ENCODE results near the gene KCNMB3.
"Not testable (repeated sequence)": the region's sequence is repeated elsewhere in the genome, so short reads cannot be mapped to it uniquely, and the experiment has no call there.

The KCNMB3 gene

DNA sequence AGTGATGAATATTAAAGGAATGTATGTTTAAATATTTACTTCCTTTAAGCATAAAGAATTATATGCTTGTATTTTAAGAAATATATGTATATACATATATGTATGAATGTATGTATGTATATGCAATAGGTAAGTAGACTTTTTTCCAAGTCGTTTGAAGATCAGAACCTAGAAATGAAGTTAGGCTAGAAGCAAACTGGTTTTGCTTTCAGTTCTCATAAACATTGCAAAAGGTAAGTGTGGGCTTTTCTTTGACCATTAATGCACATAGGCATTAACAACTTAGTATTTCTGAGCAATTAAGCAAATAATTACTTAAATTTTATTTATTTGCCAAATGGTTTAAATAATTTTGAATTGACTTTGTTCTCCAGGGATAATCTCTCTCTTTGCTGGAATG lies 10.6 kb downstream of the KCNMB3 start:
- not testable (repeated sequence) for H3K4me1 ChIP-seq (ENCODE audit: control insufficient read depth, insufficient read depth, low read length, unreplicated experiment); H3K36me3 ChIP-seq (ENCODE audit: insufficient read depth, low read length); H3K79me2 ChIP-seq (ENCODE audit: control insufficient read depth, insufficient read depth, low read length, unreplicated experiment); H2AFZ ChIP-seq (ENCODE audit: low read length, unreplicated experiment); H3K4me3 ChIP-seq (ENCODE audit: low read depth, low read length); H3K27ac ChIP-seq (ENCODE audit: low read depth, low read length); H3K27me3 ChIP-seq (ENCODE audit: insufficient read depth, low read length)

DNA sequence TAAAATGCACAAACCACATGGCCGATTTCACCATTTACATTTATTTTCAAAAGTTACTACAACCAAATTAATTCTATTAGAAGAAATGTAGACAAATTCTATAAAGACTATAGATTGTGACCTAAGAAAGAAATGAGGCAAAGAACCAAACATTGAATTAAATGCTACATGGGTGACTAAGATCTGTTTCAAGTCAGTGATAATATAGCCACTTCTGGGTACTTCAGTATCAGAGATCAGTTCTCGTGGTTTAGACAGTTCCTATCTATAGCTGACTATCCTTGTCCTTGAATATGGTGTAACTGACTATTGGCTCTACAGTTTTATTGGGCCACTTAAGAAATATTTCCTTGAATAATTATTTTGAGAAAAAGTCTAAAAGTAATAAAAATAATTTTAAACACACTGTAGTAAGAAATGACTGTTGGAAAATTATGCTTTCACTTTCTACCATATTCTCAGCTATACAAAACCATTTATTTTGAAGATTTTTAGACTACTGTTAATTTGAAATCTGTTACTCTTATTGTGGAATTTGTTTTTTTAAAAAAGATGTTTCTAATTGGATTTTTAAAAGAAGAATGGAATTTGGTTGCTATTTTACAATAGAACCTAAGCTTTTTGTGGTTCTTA lies 14.1 kb downstream of the KCNMB3 start:
- Histone ChIP-seq H3K4me1 (ENCODE audit: control insufficient read depth, insufficient read depth, low read length, unreplicated experiment) (no peaks in the 10 kb centered on the region), H3K36me3 (ENCODE audit: insufficient read depth, low read length) (0 out of 2 replicates have a peak, but pooled peaks cover 5% of the 10 kb centered on the region), H2AFZ (ENCODE audit: low read length, unreplicated experiment) (no peak overlapping the region), H3K27ac (ENCODE audit: low read depth, low read length) (no peak overlapping the region), H3K79me2 (ENCODE audit: control insufficient read depth, insufficient read depth, low read length, unreplicated experiment) (no peaks in the 10 kb centered on the region), H3K4me3 (ENCODE audit: low read depth, low read length) (no peak overlapping the region), H3K27me3 (ENCODE audit: insufficient read depth, low read length) (no peaks in the 10 kb centered on the region)

DNA sequence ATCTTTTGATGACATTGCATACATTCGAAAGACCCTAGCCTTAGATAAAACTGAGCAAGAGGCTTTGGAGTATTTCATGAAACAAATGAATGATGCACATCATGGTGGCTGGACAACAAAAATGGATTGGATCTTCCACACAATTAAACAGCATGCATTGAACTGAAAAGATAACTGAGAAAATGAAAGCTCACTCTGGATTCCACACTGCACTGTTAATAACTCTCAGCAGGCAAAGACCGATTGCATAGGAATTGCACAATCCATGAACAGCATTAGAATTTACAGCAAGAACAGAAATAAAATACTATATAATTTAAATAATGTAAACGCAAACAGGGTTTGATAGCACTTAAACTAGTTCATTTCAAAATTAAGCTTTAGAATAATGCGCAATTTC lies 16.7 kb downstream of the KCNMB3 start:
- H3K27ac ChIP-seq (ENCODE audit: low read depth, low read length): no peak overlapping the region
- H3K36me3 ChIP-seq (ENCODE audit: insufficient read depth, low read length): peaks cover 19% of the 10 kb centered on the region
- no peak overlapping the region for H3K4me3 ChIP-seq (ENCODE audit: low read depth, low read length)
- H3K79me2 ChIP-seq (ENCODE audit: control insufficient read depth, insufficient read depth, low read length, unreplicated experiment): no peaks in the 10 kb centered on the region
- H2AFZ ChIP-seq (ENCODE audit: low read length, unreplicated experiment): no peak overlapping the region
- H3K27me3 ChIP-seq (ENCODE audit: insufficient read depth, low read length): no peaks in the 10 kb centered on the region
- H3K4me1 ChIP-seq (ENCODE audit: control insufficient read depth, insufficient read depth, low read length, unreplicated experiment): no peaks in the 10 kb centered on the region

DNA sequence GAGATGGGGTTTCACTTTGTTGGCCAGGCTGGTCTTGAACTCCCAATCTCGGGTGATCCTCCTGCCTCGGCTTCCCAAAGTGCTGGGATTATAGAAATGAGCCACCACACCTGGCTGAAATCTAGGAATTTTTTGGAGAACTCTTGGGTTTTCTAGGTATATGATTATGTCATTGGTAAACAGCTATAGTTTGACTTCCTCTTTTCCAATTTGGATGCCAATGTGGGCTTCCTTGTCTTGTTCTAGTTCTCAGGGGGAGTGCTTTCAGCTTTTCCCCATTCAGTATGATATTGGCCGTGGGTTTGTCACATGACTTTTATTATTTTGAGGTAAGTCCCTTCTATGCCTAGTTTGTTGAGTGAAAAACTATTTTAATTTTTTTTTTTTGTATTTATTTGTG lies 17.9 kb downstream of the KCNMB3 start:
- no peak overlapping the region for H3K4me3 ChIP-seq (ENCODE audit: low read depth, low read length)
- H3K36me3 ChIP-seq (ENCODE audit: insufficient read depth, low read length): peaks cover 19% of the 10 kb centered on the region
- no peak overlapping the region for H3K27ac ChIP-seq (ENCODE audit: low read depth, low read length)
- H2AFZ ChIP-seq (ENCODE audit: low read length, unreplicated experiment): no peak overlapping the region
- no peaks in the 10 kb centered on the region for H3K27me3 ChIP-seq (ENCODE audit: insufficient read depth, low read length)
- H3K79me2 ChIP-seq (ENCODE audit: control insufficient read depth, insufficient read depth, low read length, unreplicated experiment): no peaks in the 10 kb centered on the region
- no peaks in the 10 kb centered on the region for H3K4me1 ChIP-seq (ENCODE audit: control insufficient read depth, insufficient read depth, low read length, unreplicated experiment)

DNA sequence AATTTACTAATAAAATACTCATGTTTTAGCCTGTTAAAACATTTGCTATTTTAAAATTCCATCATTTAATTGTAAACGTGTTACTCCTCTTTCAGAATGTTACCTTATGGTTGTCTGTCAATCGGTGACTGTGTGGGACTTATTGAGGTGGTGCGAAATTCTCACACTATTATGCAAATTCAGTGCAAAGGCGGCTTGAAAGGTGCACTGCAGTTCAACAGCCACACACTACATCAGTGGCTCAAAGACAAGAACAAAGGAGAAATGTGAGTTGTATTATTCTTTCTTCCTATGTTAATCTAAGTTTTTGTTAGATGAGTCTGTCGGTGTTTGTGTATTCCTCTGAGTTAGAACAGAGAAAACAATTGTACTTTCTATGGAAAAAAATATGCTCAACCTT lies 21.7 kb downstream of the KCNMB3 start:
- peaks cover 14% of the 10 kb centered on the region for H3K36me3 ChIP-seq (ENCODE audit: insufficient read depth, low read length)
- H3K4me1 ChIP-seq (ENCODE audit: control insufficient read depth, insufficient read depth, low read length, unreplicated experiment): peaks cover 8% of the 10 kb centered on the region
- no peak overlapping the region for H3K4me3 ChIP-seq (ENCODE audit: low read depth, low read length)
- H3K27me3 ChIP-seq (ENCODE audit: insufficient read depth, low read length): no peaks in the 10 kb centered on the region
- no peak overlapping the region for H3K27ac ChIP-seq (ENCODE audit: low read depth, low read length)
- no peaks in the 10 kb centered on the region for H3K79me2 ChIP-seq (ENCODE audit: control insufficient read depth, insufficient read depth, low read length, unreplicated experiment)
- no peak overlapping the region for H2AFZ ChIP-seq (ENCODE audit: low read length, unreplicated experiment)

DNA sequence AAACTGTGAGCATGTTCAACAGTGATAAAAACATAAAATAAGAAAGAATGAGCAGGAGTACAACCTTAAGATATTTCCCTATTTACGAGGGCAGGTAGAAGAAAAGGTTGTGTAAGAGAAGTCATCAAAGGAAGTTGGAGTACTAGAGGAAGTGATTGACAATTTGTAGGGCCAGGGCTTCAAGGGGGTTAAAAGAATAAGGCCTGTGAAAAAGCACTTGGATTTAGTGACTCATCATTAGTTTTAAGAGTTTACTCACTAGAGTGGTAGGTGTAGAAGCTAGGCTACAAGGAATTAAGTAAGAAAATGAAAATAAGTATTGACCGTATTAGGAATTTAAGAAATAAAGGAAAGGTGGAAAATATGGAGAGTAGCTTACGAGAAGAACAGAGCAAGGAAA lies 23.6 kb downstream of the KCNMB3 start:
- H3K4me1 ChIP-seq (ENCODE audit: control insufficient read depth, insufficient read depth, low read length, unreplicated experiment): peaks cover 8% of the 10 kb centered on the region
- no peak overlapping the region for H3K4me3 ChIP-seq (ENCODE audit: low read depth, low read length)
- H3K27me3 ChIP-seq (ENCODE audit: insufficient read depth, low read length): no peaks in the 10 kb centered on the region
- H2AFZ ChIP-seq (ENCODE audit: low read length, unreplicated experiment): no peak overlapping the region
- peaks cover 24% of the 10 kb centered on the region for H3K36me3 ChIP-seq (ENCODE audit: insufficient read depth, low read length)
- no peaks in the 10 kb centered on the region for H3K79me2 ChIP-seq (ENCODE audit: control insufficient read depth, insufficient read depth, low read length, unreplicated experiment)
- H3K27ac ChIP-seq (ENCODE audit: low read depth, low read length): peak overlapping the region; percentile 24; the same call in 1 of the 2 replicates

DNA sequence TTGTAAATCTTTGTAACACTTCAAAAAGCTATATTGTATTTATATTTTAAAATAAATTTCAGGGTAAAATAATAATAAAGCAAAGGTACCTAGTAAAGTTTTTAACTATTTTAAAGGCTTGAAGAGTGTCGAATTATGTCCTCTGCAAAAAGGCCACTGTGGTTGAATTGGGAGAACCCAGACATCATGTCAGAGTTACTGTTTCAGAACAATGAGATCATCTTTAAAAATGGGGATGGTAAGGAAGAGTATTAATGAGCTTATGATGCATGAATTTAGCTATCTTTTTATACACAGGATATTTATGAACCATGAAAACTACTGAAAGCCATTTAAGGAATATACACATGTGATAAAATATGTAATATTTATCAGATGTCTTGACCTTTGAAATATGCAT lies 26.3 kb downstream of the KCNMB3 start:
- H3K79me2 ChIP-seq (ENCODE audit: control insufficient read depth, insufficient read depth, low read length, unreplicated experiment): no peaks in the 10 kb centered on the region
- no peak overlapping the region for H3K27ac ChIP-seq (ENCODE audit: low read depth, low read length)
- H3K4me3 ChIP-seq (ENCODE audit: low read depth, low read length): no peak overlapping the region
- H3K4me1 ChIP-seq (ENCODE audit: control insufficient read depth, insufficient read depth, low read length, unreplicated experiment): peaks cover 8% of the 10 kb centered on the region
- H3K27me3 ChIP-seq (ENCODE audit: insufficient read depth, low read length): no peaks in the 10 kb centered on the region
- H2AFZ ChIP-seq (ENCODE audit: low read length, unreplicated experiment): no peak overlapping the region
- H3K36me3 ChIP-seq (ENCODE audit: insufficient read depth, low read length): peaks cover 13% of the 10 kb centered on the region

DNA sequence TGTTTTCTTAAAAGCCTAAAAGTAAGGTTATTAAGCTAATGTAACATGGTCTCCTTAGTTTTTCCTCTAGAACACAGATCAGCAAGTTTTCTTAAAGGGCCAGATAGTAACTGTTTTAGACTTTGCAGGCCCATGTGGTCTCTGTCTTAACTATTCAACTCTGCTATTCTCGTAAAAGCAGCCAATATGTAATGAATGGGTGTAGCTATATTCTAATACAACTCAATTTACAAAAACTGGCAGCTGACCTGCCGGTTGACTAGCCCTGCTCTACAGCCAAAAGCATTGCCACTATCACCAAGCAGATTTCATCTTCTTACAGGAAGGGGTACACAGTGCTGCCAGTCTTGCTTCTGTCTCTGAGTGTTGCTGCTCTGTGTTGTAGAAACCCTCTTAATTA lies 27.4 kb downstream of the KCNMB3 start:
- Histone ChIP-seq H3K36me3 (ENCODE audit: insufficient read depth, low read length) (peaks cover 13% of the 10 kb centered on the region), H3K79me2 (ENCODE audit: control insufficient read depth, insufficient read depth, low read length, unreplicated experiment) (no peaks in the 10 kb centered on the region), H3K27me3 (ENCODE audit: insufficient read depth, low read length) (no peaks in the 10 kb centered on the region), H3K4me1 (ENCODE audit: control insufficient read depth, insufficient read depth, low read length, unreplicated experiment) (peaks cover 8% of the 10 kb centered on the region), H2AFZ (ENCODE audit: low read length, unreplicated experiment) (no peak overlapping the region), H3K27ac (ENCODE audit: low read depth, low read length) (no peak overlapping the region), H3K4me3 (ENCODE audit: low read depth, low read length) (no peak overlapping the region)

DNA sequence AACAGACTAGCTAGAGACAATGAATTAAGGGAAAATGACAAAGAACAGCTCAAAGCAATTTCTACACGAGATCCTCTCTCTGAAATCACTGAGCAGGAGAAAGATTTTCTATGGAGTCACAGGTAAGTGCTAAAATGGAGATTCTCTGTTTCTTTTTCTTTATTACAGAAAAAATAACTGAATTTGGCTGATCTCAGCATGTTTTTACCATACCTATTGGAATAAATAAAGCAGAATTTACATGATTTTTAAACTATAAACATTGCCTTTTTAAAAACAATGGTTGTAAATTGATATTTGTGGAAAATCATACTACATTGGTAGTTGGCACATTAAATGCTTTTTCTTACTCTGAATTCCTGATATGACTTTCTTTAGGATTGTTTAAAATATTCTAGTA lies 32.7 kb downstream of the KCNMB3 start:
- H3K27ac ChIP-seq (ENCODE audit: low read depth, low read length); H3K36me3 ChIP-seq (ENCODE audit: insufficient read depth, low read length); H2AFZ ChIP-seq (ENCODE audit: low read length, unreplicated experiment); H3K27me3 ChIP-seq (ENCODE audit: insufficient read depth, low read length); H3K4me3 ChIP-seq (ENCODE audit: low read depth, low read length); H3K4me1 ChIP-seq (ENCODE audit: control insufficient read depth, insufficient read depth, low read length, unreplicated experiment); H3K79me2 ChIP-seq (ENCODE audit: control insufficient read depth, insufficient read depth, low read length, unreplicated experiment): not testable (repeated sequence)

DNA sequence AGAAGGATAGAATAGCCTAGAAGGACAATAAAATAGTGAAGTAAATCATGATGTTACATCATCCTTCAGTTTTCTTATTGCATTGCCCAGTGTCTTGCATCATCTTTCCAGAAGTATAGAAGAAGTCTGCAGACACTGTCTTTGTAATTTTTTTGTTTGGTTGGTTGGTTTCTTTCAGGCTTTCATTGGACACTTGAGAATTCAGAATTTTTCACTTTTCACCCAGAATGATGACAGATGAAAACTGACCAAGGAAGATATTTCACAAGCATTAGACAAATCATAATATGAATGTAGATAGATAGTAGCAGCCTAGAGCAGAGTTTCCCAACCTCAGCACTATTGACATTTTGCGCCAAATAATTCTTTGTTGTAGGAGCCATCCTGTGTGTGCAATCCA lies 35.4 kb downstream of the KCNMB3 start:
- not testable (repeated sequence) for H3K27me3 ChIP-seq (ENCODE audit: insufficient read depth, low read length); H3K4me3 ChIP-seq (ENCODE audit: low read depth, low read length); H3K79me2 ChIP-seq (ENCODE audit: control insufficient read depth, insufficient read depth, low read length, unreplicated experiment); H3K36me3 ChIP-seq (ENCODE audit: insufficient read depth, low read length); H3K27ac ChIP-seq (ENCODE audit: low read depth, low read length); H2AFZ ChIP-seq (ENCODE audit: low read length, unreplicated experiment); H3K4me1 ChIP-seq (ENCODE audit: control insufficient read depth, insufficient read depth, low read length, unreplicated experiment)

DNA sequence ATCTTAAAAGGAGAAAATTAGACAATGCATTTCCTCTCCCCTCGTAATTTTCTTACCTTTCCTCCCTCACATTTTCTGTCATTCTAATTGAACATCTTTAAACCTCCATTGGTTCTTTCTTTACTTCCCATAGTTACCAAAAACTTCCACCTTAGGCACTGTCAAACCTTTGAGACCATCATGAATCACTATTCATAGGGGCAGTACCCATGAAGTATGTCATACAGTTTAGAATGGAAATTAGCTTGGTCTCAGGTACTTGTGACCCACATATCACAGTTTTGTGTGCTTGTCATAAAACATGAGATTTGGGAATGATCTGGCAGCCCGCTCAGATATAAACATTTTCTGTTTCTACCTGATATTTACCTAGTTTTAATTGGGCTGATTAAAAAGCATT lies 50.1 kb downstream of the KCNMB3 start:
- H2AFZ ChIP-seq (ENCODE audit: low read length, unreplicated experiment): no peak overlapping the region

More for the DNA sequence above, 50.1 kb downstream of the KCNMB3 start:
- Histone ChIP-seq H3K36me3 (ENCODE audit: insufficient read depth, low read length) (peaks cover 29% of the 10 kb centered on the region), H3K79me2 (ENCODE audit: control insufficient read depth, insufficient read depth, low read length, unreplicated experiment) (peaks cover 16% of the 10 kb centered on the region), H3K27me3 (ENCODE audit: insufficient read depth, low read length) (no peaks in the 10 kb centered on the region), H3K4me1 (ENCODE audit: control insufficient read depth, insufficient read depth, low read length, unreplicated experiment) (peaks cover 9% of the 10 kb centered on the region), H3K4me3 (ENCODE audit: low read depth, low read length) (no peak overlapping the region), H3K27ac (ENCODE audit: low read depth, low read length) (no peak overlapping the region)
